Progenitor cell of endocrine pancreas (in vitro differentiated cells): ENCODE measurements around the gene SRF. TPM values are rescaled to one million over a fixed set of nuclear protein-coding genes. Genes with fewer than 3 reads are reported as not detected.

ENCODE experiments used
- DNase-seq: peaks from one replicate; pipeline ENCODE4 v3.0.0; 2021; ENCODE audit warnings: low spot score; ENCODE audit not compliant: unreplicated experiment
- H3K27ac Mint-ChIP-seq: 2 replicates; pipeline ENCODE4 v1.8.0; 2021; ENCODE audit warnings: mild to moderate bottlenecking, moderate library complexity, mixed read lengths
- H3K27me3 Mint-ChIP-seq: 2 replicates; pipeline ENCODE4 v1.8.0; 2021; ENCODE audit warnings: mixed read lengths
- H3K36me3 Mint-ChIP-seq: 2 replicates; pipeline ENCODE4 v1.8.0; 2022; ENCODE audit warnings: mixed read lengths; ENCODE audit not compliant: insufficient read depth
- H3K4me1 Mint-ChIP-seq: 2 replicates; pipeline ENCODE4 v1.8.0; 2021; ENCODE audit warnings: low read depth, mixed read lengths
- H3K4me3 Mint-ChIP-seq: 2 replicates; pipeline ENCODE4 v1.8.0; 2021; ENCODE audit warnings: low read depth, mild to moderate bottlenecking, moderate library complexity, mixed read lengths
- H3K9me3 Mint-ChIP-seq: 2 replicates; pipeline ENCODE4 v1.8.0; 2021; ENCODE audit warnings: low read depth, mixed read lengths
- total RNA-seq: library from RNA; stranded (reverse); gene quantifications from 2 replicates; pipeline ENCODE4 v1.2.1, GENCODE V29; 2021
- TF ChIP-seq, protein P1 (sequence below): fragments of 200-600 bp; sonication (generic); IDR thresholded peaks from one replicate; pipeline ENCODE4 v1.5.0; 2021; ENCODE audit warnings: antibody characterized with exemption, mild to moderate bottlenecking; ENCODE audit not compliant: unreplicated experiment

SRF gene
- total RNA-seq, 1 donor from 2014 or later: 30.3 TPM

DNA sequence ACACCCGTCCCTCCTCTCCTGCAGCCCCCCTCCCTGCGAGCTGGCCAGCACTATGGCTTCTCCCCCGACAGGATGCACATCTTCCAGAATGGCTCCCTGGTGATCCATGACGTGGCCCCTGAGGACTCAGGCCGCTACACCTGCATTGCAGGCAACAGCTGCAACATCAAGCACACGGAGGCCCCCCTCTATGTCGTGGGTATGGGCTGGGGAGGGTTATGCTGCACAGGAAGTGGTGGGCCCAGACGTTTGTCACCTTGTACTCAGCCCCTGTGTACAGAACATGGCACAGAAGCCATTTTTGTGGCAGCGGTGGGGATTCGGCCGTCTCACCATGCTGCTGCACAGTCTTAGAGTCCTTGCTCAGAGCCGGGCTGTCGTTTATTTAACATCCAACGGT, 29.0 kb upstream of the SRF start:
- Mint-ChIP-seq H3K27me3 (no peaks in the 10 kb centered on the region), H3K4me1 (peaks cover 5% of the 10 kb centered on the region), H3K4me3 (no peak overlapping the region), H3K9me3 (no peaks in the 10 kb centered on the region), H3K27ac (no peak overlapping the region), H3K36me3 (peaks cover 5% of the 10 kb centered on the region)
- TF ChIP-seq, protein P1, sequence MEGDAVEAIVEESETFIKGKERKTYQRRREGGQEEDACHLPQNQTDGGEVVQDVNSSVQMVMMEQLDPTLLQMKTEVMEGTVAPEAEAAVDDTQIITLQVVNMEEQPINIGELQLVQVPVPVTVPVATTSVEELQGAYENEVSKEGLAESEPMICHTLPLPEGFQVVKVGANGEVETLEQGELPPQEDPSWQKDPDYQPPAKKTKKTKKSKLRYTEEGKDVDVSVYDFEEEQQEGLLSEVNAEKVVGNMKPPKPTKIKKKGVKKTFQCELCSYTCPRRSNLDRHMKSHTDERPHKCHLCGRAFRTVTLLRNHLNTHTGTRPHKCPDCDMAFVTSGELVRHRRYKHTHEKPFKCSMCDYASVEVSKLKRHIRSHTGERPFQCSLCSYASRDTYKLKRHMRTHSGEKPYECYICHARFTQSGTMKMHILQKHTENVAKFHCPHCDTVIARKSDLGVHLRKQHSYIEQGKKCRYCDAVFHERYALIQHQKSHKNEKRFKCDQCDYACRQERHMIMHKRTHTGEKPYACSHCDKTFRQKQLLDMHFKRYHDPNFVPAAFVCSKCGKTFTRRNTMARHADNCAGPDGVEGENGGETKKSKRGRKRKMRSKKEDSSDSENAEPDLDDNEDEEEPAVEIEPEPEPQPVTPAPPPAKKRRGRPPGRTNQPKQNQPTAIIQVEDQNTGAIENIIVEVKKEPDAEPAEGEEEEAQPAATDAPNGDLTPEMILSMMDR: no peak
- DNase-seq: no peak

DNA sequence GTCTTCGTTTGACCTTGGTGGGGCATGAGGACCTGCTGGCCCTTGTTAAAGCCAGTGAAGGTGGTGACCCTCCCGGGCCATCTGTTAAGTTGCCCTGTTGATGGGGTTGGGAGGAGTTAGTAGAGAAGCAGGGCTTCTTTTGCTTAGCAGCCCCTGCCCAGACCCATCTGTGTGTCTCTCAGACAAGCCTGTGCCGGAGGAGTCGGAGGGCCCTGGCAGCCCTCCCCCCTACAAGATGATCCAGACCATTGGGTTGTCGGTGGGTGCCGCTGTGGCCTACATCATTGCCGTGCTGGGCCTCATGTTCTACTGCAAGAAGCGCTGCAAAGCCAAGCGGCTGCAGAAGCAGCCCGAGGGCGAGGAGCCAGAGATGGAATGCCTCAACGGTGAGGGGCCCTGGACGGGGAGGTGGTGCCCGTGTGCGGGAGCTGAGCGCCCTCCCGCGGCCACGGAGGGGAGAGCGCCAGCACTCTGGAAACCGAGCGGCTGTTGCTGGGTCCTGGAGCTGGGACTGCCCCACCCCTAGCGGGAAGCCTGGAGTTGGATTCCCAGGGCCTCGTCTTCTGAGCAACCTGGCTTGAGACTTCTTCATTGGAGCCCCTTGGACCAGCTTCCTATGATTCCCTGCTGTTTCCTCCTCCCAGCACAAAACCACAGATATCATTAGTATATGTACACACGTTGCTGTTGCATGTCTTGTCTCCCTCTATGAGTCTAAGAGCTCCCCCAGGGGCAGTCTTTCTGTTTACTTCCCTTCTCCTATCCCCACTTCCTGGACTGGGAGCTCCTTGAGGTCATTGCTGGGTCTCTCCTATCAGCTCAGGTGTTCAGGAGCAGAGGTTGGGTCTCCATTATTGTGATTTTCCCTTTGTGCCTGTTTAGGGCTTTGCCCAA, 27.6 kb upstream of the SRF start:
- Mint-ChIP-seq H3K27me3 (no peaks in the 10 kb centered on the region), H3K36me3 (peaks cover 3% of the 10 kb centered on the region), H3K4me3 (no peak overlapping the region), H3K27ac (peak overlapping the region; percentile 90), H3K9me3 (no peaks in the 10 kb centered on the region), H3K4me1 (peaks cover 5% of the 10 kb centered on the region)
- peak; percentile 88 for DNase-seq
- TF ChIP-seq, protein P1: peak; percentile 97

DNA sequence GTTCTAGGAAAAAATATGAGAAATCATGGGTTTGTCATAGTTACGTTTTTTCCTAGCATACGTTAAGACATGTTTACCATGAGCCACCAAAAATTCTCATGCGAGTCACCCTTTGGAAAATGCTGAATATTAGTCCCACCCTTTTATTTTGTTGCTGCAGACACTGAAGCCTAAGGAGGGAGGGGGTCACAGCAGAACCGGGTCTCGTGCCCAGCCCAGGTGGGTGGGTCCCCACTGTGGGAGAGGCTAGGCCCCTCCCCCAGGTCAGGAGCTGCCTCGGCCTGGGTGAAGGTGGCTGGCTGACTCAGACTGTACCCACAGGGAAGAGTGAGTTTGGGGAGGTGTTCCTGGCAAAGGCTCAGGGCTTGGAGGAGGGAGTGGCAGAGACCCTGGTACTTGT, 26.2 kb upstream of the SRF start:
- H3K27me3 Mint-ChIP-seq: no peaks in the 10 kb centered on the region
- peaks cover 5% of the 10 kb centered on the region for H3K4me1 Mint-ChIP-seq
- H3K36me3 Mint-ChIP-seq: peaks cover 3% of the 10 kb centered on the region
- no peak overlapping the region for H3K27ac Mint-ChIP-seq
- H3K9me3 Mint-ChIP-seq: no peaks in the 10 kb centered on the region
- DNase-seq: no peak
- H3K4me3 Mint-ChIP-seq: no peak overlapping the region
- TF ChIP-seq, protein P1: no peak

DNA sequence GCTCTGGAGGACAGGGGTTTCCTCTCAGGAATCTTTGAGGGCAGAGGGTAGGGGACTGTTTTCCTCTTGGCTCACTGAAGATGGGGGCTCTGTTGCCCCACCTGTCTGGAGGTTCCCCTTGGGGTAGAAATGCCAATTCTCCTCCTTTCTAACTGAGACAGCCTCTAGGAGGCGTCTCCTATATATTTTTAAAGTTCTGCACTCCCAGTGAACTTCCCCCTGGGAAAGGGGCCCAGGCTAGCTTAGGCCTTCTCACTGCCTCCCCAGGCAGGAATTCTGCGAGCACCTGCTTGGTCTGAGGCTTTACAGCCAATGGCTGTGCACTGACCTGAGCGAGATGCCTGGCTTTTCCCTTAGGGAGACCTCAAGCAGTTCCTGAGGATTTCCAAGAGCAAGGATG, 24.8 kb upstream of the SRF start:
- TF ChIP-seq, protein P1: no peak
- Mint-ChIP-seq H3K36me3 (peaks cover 3% of the 10 kb centered on the region), H3K4me1 (peaks cover 5% of the 10 kb centered on the region), H3K4me3 (no peak overlapping the region), H3K9me3 (no peaks in the 10 kb centered on the region), H3K27ac (peak overlapping the region; percentile 45), H3K27me3 (no peaks in the 10 kb centered on the region)
- DNase-seq: no peak

DNA sequence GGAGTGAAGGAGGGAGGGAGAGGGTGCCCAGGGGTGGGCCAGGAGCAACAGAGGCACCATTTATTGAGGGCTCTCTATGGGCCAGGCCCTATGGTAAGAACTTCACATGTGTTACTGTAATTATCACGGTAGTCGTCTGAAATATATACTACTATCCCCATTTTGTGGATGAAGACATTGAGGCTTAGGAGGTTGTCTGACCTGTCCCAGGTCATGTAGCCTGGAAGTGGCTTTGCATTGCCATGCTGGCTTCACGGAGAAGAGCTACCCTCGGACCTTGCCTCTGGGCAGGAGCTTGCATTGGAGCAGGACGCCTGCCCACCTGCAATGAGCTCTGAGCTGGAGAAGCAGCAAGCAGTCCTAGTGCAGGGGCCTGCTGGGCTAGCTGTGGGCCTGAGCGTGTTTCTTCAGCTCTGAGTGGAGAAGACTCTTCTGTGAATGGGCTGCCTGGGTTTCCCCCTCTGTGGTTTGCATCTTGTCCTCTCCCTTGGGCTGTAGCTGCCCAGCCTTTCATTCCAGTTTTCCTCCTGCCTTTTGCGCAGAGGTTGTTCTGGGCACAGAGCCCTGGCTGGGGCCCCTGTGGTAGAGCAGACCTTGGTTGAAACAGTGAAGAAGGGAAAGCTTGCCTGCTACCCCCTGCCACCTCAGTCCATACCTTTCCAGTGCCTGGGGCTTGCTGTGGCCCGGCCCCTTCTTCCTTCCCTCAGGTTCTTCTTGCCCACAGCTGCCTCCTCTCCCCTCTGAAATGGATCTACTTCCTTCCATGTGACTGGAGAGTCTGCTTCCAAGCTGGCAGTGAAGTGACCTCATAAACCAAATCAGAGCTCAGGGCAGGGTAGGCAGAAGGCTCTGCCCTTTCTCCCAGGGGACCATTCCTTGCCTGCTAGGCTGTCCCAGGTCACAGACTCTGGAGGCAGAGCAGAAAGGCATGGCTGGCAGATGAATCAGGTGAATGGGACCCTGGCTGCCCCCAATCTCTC, 24.1 kb upstream of the SRF start:
- no peak for DNase-seq
- Mint-ChIP-seq H3K27ac (peak overlapping the region; percentile 45), H3K36me3 (peaks cover 3% of the 10 kb centered on the region), H3K27me3 (no peaks in the 10 kb centered on the region), H3K4me1 (peaks cover 5% of the 10 kb centered on the region), H3K4me3 (no peak overlapping the region), H3K9me3 (no peaks in the 10 kb centered on the region)
- TF ChIP-seq, protein P1: no peak
